Osteoblast (primary cell): ENCODE data around the gene DYNC1I2. TPM values are rescaled to one million over a fixed set of nuclear protein-coding genes. Genes with fewer than 3 reads are reported as not detected.
A peak's percentile ranks its signal among the peaks of the same experiment; 100 is the strongest.
"Not testable (repeated sequence)": the region's sequence is repeated elsewhere in the genome, so short reads cannot be mapped to it uniquely, and the experiment has no call there.

ENCODE experiments used
- DNase-seq: peaks from one replicate; pipeline ENCODE4 v3.0.0; 2011; ENCODE audit warnings: low spot score, mixed read lengths; ENCODE audit not compliant: insufficient read length; ENCODE audit errors: missing footprints
- H2AFZ ChIP-seq: 2 replicates; pipeline ENCODE4 v1.6.0; 2011; ENCODE audit warnings: mild to moderate bottlenecking, low read length
- H3K27ac ChIP-seq: 2 replicates; pipeline ENCODE4 v1.5.1; 2011; ENCODE audit warnings: mild to moderate bottlenecking, low read depth, low read length, moderate library complexity
- H3K27me3 ChIP-seq: 2 replicates; pipeline ENCODE4 v1.6.0; 2012; ENCODE audit warnings: mild to moderate bottlenecking, control low read depth, inconsistent platforms, low read length, moderate library complexity; ENCODE audit not compliant: insufficient read depth
- H3K36me3 ChIP-seq: 2 replicates; pipeline ENCODE4 v1.5.1; 2011; ENCODE audit warnings: mild to moderate bottlenecking, low read length, control low read depth, moderate library complexity; ENCODE audit not compliant: insufficient read depth
- H3K4me1 ChIP-seq: 2 replicates; pipeline ENCODE4 v1.5.1; 2011; ENCODE audit warnings: mild to moderate bottlenecking, low read length, control low read depth, moderate library complexity; ENCODE audit not compliant: insufficient read depth
- H3K4me2 ChIP-seq: 2 replicates; pipeline ENCODE4 v1.6.0; 2011; ENCODE audit warnings: mild to moderate bottlenecking, low read length; ENCODE audit not compliant: insufficient read depth
- H3K4me3 ChIP-seq: fragments of 200-600 bp; sonication (generic); 3 replicates; pipeline ENCODE4 v1.5.1; 2012; ENCODE audit warnings: mild to moderate bottlenecking, low read length, inconsistent platforms; ENCODE audit not compliant: insufficient read depth
- H3K79me2 ChIP-seq: 2 replicates; pipeline ENCODE4 v1.6.0; 2012; ENCODE audit warnings: mild to moderate bottlenecking, low read length, control low read depth, inconsistent platforms; ENCODE audit not compliant: insufficient read depth
- H3K9me3 ChIP-seq: 2 replicates; pipeline ENCODE4 v1.5.1; 2011; ENCODE audit warnings: low read depth, low read length, control low read depth
- H4K20me1 ChIP-seq: 2 replicates; pipeline ENCODE4 v1.6.0; 2012; ENCODE audit warnings: mild to moderate bottlenecking, low read length, control low read depth; ENCODE audit not compliant: insufficient read depth
- total RNA-seq: library from RNA; depleted of rRNA; stranded (reverse); fragments of >200 nt; gene quantifications from 2 replicates; pipeline ENCODE4 v1.2.3, GENCODE V29; 2012
- TF ChIP-seq, protein P1 (sequence below): IDR thresholded peaks from 2 replicates; pipeline ENCODE4 v1.5.1; 2011; ENCODE audit warnings: mild to moderate bottlenecking, low read depth, low read length, moderate library complexity; ENCODE audit errors: extremely low read depth

DYNC1I2 gene
- total RNA-seq, 1 donor: 110 TPM

DNA sequence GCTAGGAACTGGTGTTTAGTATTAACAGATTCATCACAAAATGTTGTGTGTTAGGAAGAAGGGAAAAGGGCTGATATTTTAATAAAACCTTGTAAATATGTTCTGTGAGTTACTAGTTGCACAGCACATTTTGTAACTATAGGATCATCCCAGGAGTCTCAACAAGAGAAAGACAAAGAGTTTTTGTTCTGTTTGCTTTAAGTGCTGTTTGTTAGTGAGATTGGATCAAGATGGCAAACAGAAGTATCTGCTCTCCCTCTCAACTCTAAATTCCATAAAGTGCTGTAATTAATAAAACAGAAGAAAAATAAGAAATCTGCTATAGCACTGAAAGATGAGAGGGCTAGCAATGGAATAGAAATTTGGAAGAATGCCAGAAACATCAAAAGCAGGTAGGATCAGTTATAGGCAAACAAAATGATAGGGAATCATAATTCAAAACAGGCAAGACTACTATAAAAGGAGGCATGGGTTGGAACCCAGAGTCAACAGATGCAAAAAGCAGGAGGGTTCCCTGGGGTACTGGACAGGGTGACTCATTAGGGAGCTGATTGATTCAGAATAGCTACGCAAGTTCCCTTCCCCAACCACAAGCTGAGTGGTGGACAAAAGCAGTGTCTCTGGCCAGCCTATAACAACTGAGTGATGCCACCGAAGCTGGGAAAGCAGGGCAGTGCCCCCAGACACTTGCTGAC, 75.8 kb downstream of the DYNC1I2 start:
- DNase-seq: peak; percentile 82
- H3K27ac ChIP-seq: peak overlapping the region; percentile 31

DNA sequence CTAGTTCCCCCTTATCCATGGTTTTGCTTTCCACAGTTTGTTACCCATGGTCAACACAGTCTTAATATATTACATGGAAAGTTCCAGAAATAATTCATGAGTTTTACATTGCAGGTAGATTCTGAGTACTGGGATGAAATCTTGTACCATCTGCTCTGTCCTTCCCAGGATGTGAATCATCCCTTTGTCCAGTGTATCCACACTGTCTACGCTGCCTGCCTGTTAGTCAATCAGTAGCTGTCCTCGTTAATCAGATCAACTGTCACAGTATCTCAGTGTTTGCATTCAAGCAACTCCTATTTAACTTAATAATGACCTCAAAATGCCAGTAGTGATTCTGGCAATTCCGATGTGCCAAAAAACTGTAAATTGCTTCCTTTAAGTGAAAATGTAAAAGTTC, 76.3 kb downstream of the DYNC1I2 start:
- DNase-seq: no peak
- H3K4me2 ChIP-seq: peak overlapping the region; percentile 48
- TF ChIP-seq, protein P1, sequence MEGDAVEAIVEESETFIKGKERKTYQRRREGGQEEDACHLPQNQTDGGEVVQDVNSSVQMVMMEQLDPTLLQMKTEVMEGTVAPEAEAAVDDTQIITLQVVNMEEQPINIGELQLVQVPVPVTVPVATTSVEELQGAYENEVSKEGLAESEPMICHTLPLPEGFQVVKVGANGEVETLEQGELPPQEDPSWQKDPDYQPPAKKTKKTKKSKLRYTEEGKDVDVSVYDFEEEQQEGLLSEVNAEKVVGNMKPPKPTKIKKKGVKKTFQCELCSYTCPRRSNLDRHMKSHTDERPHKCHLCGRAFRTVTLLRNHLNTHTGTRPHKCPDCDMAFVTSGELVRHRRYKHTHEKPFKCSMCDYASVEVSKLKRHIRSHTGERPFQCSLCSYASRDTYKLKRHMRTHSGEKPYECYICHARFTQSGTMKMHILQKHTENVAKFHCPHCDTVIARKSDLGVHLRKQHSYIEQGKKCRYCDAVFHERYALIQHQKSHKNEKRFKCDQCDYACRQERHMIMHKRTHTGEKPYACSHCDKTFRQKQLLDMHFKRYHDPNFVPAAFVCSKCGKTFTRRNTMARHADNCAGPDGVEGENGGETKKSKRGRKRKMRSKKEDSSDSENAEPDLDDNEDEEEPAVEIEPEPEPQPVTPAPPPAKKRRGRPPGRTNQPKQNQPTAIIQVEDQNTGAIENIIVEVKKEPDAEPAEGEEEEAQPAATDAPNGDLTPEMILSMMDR: no peak

More for the DNA sequence above, 75.8 kb downstream of the DYNC1I2 start:
- H3K4me1 ChIP-seq: peaks cover 11% of the 10 kb centered on the region
- H2AFZ ChIP-seq: no peak overlapping the region
- no peaks in the 10 kb centered on the region for H3K27me3 ChIP-seq
- H3K4me2 ChIP-seq: peak overlapping the region; percentile 48
- H4K20me1 ChIP-seq: no peaks in the 10 kb centered on the region
- TF ChIP-seq, protein P1: no peak
- peaks cover 38% of the 10 kb centered on the region for H3K36me3 ChIP-seq
- H3K4me3 ChIP-seq: no peak overlapping the region
- H3K79me2 ChIP-seq: no peaks in the 10 kb centered on the region
- H3K9me3 ChIP-seq: no peaks in the 10 kb centered on the region

DNA sequence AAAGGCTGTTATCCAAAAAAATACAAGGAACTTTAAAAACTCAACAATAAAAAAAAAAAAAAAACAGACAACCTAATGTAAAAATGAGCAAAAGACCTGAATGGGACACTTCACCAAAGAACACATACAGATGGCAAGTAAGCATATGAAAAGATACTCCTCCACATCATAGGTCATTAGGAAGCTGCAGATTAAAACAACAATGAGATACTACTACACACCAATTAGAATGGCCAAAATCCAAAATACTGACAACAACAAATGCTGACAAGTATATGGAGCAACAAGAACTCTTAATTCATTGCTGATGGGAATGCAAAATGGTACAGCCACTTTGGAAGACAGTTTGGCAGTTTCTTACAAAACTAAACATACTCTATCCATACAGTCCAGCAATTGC, 84.2 kb downstream of the DYNC1I2 start:
- H3K4me3 ChIP-seq: no peak overlapping the region
- H2AFZ ChIP-seq: no peak overlapping the region
- H4K20me1 ChIP-seq: no peaks in the 10 kb centered on the region
- peaks cover 6% of the 10 kb centered on the region for H3K36me3 ChIP-seq
- no peaks in the 10 kb centered on the region for H3K4me1 ChIP-seq
- H3K79me2 ChIP-seq: no peaks in the 10 kb centered on the region
- H3K27ac ChIP-seq: no peak overlapping the region
- TF ChIP-seq, protein P1: no peak
- DNase-seq: no peak
- H3K9me3 ChIP-seq: no peaks in the 10 kb centered on the region
- no peaks in the 10 kb centered on the region for H3K27me3 ChIP-seq
- H3K4me2 ChIP-seq: no peak overlapping the region

More for the DNA sequence above, 76.3 kb downstream of the DYNC1I2 start:
- no peak overlapping the region for H2AFZ ChIP-seq
- H3K79me2 ChIP-seq: no peaks in the 10 kb centered on the region
- H3K36me3 ChIP-seq: peaks cover 38% of the 10 kb centered on the region
- peaks cover 11% of the 10 kb centered on the region for H3K4me1 ChIP-seq
- no peaks in the 10 kb centered on the region for H3K27me3 ChIP-seq
- peak overlapping the region; percentile 31 for H3K27ac ChIP-seq
- H3K9me3 ChIP-seq: no peaks in the 10 kb centered on the region
- H3K4me3 ChIP-seq: no peak overlapping the region
- H4K20me1 ChIP-seq: no peaks in the 10 kb centered on the region

DNA sequence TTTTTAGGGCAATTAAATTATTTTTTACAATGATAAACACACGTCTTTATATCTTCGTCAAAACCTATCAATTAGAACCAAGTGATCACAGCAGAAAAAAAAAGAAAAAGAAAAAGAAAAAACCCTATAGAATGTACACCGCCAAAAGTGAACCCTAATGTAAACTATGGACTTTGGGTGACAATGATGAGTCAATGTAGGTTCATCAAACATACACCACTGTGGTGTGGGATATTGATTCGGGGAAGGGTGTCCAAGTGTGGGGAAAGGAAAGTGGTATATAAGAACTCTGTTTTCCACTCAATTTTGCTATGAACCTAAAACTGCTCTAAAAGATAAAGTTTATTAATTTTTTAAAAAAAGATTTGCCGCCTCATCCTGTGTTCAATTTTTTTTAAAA, 85.1 kb downstream of the DYNC1I2 start:
- Histone ChIP-seq H3K27ac (no peak overlapping the region), H3K9me3 (no peaks in the 10 kb centered on the region), H3K4me3 (no peak overlapping the region), H3K4me1 (no peaks in the 10 kb centered on the region), H3K4me2 (no peak overlapping the region), H3K79me2 (no peaks in the 10 kb centered on the region), H2AFZ (no peak overlapping the region), H4K20me1 (no peaks in the 10 kb centered on the region), H3K27me3 (no peaks in the 10 kb centered on the region), H3K36me3 (peaks cover 6% of the 10 kb centered on the region)
- TF ChIP-seq, protein P1: no peak
- DNase-seq: no peak

DNA sequence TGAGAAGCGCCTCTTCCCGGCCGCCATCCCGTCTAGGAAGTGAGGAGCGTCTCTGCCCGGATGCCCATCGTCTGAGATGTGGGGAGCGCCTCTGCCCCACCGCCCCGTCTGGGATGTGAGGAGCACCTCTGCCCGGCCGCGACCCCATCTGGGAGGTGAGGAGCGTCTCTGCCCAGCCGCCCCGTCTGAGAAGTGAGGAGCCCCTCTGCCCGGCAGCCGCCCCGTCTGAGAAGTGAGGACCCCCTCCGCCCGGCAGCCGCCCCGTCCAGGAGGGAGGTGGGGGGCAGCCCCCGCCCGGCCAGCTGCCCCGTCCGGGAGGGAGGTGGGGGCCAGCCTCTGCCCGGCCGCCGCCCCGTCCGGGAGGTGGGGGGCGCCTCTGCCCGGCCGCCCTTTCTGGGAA, 87.3 kb downstream of the DYNC1I2 start:
- not testable (repeated sequence) for H3K9me3 ChIP-seq, H3K27me3 ChIP-seq, H3K27ac ChIP-seq, H3K36me3 ChIP-seq, H3K79me2 ChIP-seq, H3K4me3 ChIP-seq, H3K4me2 ChIP-seq, DNase-seq, H2AFZ ChIP-seq, H4K20me1 ChIP-seq, H3K4me1 ChIP-seq
